GM21737 (cell line): Measurements from ENCODE around the gene C6orf58.

ENCODE experiments used
- ATAC-seq: cut with Tn5 transposase; IDR thresholded peaks from one replicate; pipeline ENCODE4 v1.9.1; 2021; ENCODE audit warnings: mild to moderate bottlenecking, moderate library complexity; ENCODE audit not compliant: unreplicated experiment

Gene C6orf58

GRCh38 chr6:127576874-127577273, at the start of gene C6orf58:
Gene C6orf58 (plus strand): TSS chr6:127577174. CDS start chr6:127577186, 12 bp downstream.
- no peak for ATAC-seq

GRCh38 chr6:127533011-127533410, 44.0 kb upstream of the C6orf58 start:
- no peak for ATAC-seq

DNA sequence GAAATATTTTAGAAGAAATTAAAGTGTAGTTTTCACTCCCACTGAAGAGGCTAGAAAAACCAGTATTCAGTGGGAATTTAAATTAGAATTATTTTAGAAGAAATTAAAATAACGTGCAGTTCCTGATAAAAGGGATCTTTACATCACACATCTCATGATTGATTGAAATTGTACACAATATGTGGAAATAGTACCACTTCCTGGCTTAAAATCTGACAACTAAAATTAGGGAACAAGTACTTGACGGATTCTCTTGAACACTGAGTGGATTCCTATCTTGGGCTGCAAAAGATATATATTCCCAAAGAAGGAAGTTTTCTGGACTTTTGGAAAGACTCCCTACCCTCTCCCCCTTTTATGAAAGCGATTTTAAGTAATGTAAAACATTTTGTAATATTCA, 43.2 kb upstream of the C6orf58 start:
- no peak for ATAC-seq

DNA sequence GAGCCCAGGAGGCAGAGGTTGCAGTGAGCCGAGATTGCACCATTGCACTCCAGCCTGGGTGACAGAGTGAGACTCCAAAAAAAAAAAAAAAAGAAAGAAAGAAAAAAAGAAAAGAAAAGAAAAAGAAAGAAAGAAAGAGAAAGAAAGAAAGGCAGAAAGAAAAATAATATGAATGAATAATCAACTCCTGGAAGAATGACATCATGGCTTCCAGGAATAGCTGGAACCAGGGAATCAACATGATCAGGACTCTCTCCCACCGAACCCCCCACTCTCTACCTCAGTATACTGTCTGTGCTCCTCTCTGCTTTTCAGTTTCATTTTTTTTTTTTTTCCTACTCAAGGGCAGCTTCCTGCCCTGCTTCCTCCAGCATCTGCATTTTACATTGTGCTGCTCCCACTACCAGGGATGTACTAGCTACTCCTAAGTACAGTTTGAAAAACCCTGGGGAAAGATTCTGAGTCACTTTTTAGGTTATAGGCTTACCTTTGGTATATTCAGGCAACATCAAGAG, 38.2 kb upstream of the C6orf58 start:
- no peak for ATAC-seq

DNA sequence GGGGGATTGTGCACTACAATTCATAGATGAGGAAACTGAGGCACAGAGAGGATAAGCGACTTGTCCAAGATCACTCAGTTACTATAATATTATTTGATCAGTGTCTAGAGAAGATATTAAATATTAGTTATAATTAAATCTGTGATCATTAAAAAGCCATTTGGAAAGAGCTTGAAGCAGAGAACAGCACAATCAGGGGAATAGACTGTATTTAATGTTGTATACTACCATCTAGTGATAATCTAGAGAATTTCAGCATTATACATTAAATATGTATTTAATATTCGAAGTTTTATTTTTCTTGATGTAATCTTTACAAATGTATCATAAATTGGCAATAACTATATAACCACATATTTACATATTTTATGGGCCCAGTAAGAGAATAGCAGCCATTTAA, 37.7 kb upstream of the C6orf58 start:
- ATAC-seq = no peak

DNA sequence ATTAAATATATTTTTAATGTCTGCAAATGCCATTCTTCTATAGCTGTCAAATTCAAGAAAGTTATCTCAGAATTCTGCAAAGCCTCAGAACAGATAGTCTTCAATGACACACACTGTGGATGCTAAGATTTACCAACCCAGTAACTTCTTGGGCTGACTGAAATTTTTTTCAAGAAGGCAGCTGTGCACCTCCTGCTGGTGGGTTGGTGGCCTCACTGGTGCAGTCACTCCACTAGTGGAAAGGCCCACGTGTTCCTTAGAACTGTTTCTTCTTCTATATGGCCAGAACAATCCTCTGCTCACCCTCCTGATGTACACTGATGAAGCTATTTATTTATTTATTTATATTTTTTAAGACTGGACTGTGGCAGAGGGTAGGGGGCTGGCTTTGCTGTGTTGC, 29.8 kb upstream of the C6orf58 start:
- ATAC-seq = no peak

GRCh38 chr6:127547904-127548649, 28.9 kb upstream of the C6orf58 start:
- no peak for ATAC-seq

GRCh38 chr6:127550403-127550802, 26.6 kb upstream of the C6orf58 start:
- no peak for ATAC-seq

DNA sequence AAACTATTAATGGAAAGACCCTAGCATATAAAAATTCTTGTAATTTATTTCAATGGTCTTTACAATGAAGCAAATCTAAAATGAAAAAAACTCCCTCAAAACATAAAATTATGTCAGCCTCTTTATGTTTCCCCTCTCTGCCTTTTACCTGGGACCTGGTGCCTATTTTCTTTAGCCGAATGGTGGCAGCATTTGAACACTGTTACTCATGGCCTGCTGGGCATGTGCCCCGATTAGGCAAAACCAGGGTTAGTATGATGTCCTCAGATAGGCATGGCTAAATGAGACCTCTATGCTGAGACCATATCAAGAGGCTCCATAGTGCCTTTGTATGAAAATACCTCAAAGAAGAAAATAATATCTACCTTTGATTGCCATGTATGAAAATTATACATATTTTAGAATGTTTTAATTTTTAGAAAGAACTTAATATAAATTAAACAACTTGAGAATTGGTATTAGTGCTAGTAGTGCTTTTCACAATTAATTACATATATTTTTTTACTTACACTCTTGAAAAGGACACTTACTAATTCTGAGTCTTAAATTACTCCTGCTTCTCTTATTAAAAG, 22.5 kb upstream of the C6orf58 start:
- no peak for ATAC-seq

GRCh38 chr6:127561660-127562059, 15.3 kb upstream of the C6orf58 start:
- no peak for ATAC-seq

- no peak for ATAC-seq
Observed at GRCh38 chr6:127564761-127565160, 12.2 kb upstream of the C6orf58 start.

GRCh38 chr6:127566119-127566518, 10.9 kb upstream of the C6orf58 start:
- no peak for ATAC-seq

GRCh38 chr6:127566651-127567050, 10.3 kb upstream of the C6orf58 start:
- no peak for ATAC-seq

GRCh38 chr6:127567476-127567875, 9.5 kb upstream of the C6orf58 start:
- no peak for ATAC-seq

DNA sequence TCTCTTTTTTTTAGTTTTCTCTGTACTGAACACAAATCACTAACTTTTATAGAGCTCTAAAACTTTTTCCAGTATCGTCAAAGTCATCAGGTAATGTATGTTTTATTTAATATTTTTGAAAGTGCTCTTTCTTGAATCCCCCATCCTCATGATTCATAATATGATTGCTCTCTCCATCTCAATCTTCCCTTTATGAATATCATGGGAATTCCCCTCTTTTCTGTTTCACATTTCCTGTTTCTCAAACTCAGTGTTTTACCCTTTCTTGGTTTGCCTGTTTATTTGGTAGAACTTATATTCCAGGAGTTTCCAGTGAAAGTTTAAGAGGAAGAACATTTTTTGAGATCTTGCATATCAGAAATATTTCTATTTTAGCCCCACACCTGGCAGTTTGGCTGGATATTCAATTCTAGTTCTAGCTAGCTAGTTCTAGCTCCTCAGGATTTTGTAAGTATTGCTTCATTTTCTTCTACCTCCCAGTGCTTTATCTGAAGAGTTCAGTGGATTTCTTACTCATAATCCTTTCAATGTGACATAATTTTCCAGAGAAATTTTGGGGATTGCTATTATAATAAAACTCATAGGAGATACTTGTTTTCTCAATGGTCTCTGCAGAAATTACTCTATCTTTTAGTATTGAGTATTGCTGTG, 6.1 kb upstream of the C6orf58 start:
- peak; percentile 77 for ATAC-seq

DNA sequence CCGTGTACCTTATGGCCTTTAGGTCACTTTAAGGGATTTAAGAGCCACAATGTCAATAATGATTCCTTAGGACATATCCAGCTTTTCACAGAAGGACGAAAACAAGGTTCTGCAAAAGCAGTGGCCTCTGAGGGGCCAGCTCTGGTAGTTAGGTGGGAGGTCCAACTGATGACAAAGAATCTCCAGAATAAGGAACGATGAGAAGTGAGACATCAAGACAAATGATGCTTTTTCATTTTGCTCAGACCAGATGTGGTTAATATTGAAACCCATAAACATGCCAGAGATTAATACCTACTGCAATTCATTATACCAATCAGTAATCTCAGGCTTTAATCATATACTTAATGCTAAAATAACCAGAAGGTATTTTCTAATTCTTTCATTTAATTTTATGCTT, 1.9 kb downstream of the C6orf58 start:
- no peak for ATAC-seq

DNA sequence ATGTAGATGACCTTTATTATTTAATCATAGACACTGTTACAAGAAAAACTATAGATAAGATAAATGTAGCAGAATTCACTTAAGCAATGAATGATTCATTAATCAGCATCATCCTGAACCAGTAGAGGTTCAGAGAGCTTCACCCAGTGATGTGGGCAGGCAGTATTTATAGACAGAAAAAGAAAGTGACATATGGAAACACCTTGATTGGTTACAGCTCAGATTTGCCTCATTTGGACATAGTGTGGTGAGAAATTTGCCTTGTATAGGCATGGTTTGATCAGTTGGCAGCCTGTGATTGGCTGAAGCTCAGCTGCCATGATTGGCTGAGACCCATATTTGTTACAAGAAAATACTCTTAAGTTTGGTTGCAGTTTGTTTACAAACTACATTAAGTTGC, 4.6 kb downstream of the C6orf58 start:
- no peak for ATAC-seq

GRCh38 chr6:127582777-127583462, 5.9 kb downstream of the C6orf58 start:
- no peak for ATAC-seq

DNA sequence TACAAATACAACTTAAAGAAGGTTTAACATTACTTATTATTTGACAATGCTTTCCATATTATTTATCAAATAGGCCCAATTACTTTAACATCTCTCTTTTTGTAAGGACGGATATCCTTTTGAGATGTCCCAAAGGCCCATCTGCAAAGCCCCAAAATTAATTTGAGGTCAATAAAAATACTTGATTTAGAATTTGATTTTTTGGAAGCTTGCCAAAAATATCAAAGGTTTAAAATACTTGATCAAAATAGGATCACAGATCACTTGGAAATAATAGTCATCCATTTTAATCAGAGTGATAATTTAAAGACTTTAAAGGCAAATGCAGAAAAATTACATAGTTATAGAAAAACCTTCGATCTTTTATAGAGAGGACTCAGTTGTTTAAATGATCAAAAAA, 8.1 kb downstream of the C6orf58 start:
- ATAC-seq = no peak

DNA sequence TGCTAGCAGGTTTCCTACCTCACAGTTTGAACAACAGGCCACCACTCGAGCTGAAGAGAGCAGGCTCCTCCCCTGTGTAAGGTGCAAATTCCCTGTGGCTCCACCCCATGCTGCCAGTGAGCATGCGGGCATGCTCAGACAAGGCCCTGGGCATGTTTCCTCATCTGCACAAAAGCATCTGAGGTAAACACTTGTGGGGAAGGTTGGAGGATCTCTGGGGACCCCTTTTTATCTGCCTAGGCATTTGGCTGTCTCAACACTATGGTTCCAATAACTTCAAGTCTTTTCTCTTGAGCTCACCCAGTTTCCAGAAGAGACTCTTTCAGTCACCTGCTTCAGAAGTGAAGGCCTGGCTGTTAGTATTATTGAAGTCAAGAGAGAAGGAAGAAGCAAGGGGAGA, 9.4 kb downstream of the C6orf58 start:
- no peak for ATAC-seq

- no peak for ATAC-seq
Observed at GRCh38 chr6:127587875-127588274, 10.9 kb downstream of the C6orf58 start.
